CD4-positive, alpha-beta T cell (primary cell): ENCODE data around the gene PIEZO1. TPM values are rescaled to one million over a fixed set of nuclear protein-coding genes. Genes with fewer than 3 reads are reported as not detected.
A peak's percentile ranks its signal among the peaks of the same experiment; 100 is the strongest.
"Not testable (repeated sequence)": the region's sequence is repeated elsewhere in the genome, so short reads cannot be mapped to it uniquely, and the experiment has no call there.

Experiments used
- ATAC-seq: fragments of 200-7000 bp; cut with Tn5 transposase; one replicate; pipeline ENCODE4 v1.10.0; 2022; ENCODE audit warnings: mild to moderate bottlenecking; ENCODE audit not compliant: poor library complexity
- CTCF ChIA-PET: fragments of 350-600 bp; sonication (Branson Sonifier 250); formaldehyde crosslinking; loops from one replicate; lab custom pipeline; 2021; ENCODE audit warnings: antibody characterized with exemption, inconsistent platforms; lab: Charles Lee
- POLR2A ChIA-PET: fragments of 350-600 bp; sonication (Branson Sonifier 250); formaldehyde crosslinking; loops from one replicate; lab custom pipeline; 2021; ENCODE audit warnings: antibody characterized with exemption, inconsistent platforms; lab: Charles Lee
- DNase-seq, 14 experiments: peaks; one replicate each; pipeline ENCODE4 v3.0.0-alpha.2; 2013 to 2020; ENCODE audit warnings: mixed read lengths in 2 of 14
- H3K27ac ChIP-seq, 2 donors: one replicate each; pipeline versions ENCODE4 v1.5.1 to v1.7.0; 2013; ENCODE audit warnings: low read length in 2 of 2, low read depth in 1 of 2, mild to moderate bottlenecking in 1 of 2
- H3K27me3 ChIP-seq, 2 experiments: 1 replicate in 1 of 2; 2 replicates in 1 of 2; pipeline versions ENCODE4 v1.6.1 to v1.7.0; 2013; ENCODE audit warnings: low read length in 2 of 2, control low read depth in 1 of 2, mild to moderate bottlenecking in 1 of 2, moderate library complexity in 1 of 2; ENCODE audit not compliant: insufficient read depth in 2 of 2, control insufficient read depth in 1 of 2
- H3K36me3 ChIP-seq: one replicate; pipeline ENCODE4 v1.6.1; 2013; ENCODE audit warnings: low read length, control low read depth; ENCODE audit not compliant: insufficient read depth
- H3K4me1 ChIP-seq: one replicate; pipeline ENCODE4 v1.6.1; 2013; ENCODE audit warnings: low read length, control low read depth; ENCODE audit not compliant: insufficient read depth
- H3K4me3 ChIP-seq: one replicate; pipeline ENCODE4 v1.5.1; 2013; ENCODE audit warnings: mild to moderate bottlenecking, low read length, moderate library complexity
- H3K9me3 ChIP-seq, 2 experiments: 1 replicate in 1 of 2; 2 replicates in 1 of 2; pipeline versions ENCODE4 v1.6.1 to v1.7.0; 2013; ENCODE audit warnings: low read length in 2 of 2, mild to moderate bottlenecking in 2 of 2, control low read depth in 1 of 2, moderate library complexity in 1 of 2; ENCODE audit not compliant: control insufficient read depth in 1 of 2, insufficient read depth in 1 of 2
- H3K27ac Mint-ChIP-seq: one replicate; pipeline ENCODE4 v1.8.0; 2020; ENCODE audit warnings: mixed read lengths
- H3K27me3 Mint-ChIP-seq: one replicate; pipeline ENCODE4 v1.8.0; 2021; ENCODE audit warnings: mixed read lengths
- H3K36me3 Mint-ChIP-seq: one replicate; pipeline ENCODE4 v1.8.0; 2021; ENCODE audit warnings: low read depth, mixed read lengths
- H3K4me1 Mint-ChIP-seq: one replicate; pipeline ENCODE4 v1.8.0; 2021; ENCODE audit warnings: low read depth, mixed read lengths
- H3K4me3 Mint-ChIP-seq: one replicate; pipeline ENCODE4 v1.8.0; 2020; ENCODE audit warnings: mild to moderate bottlenecking, mixed read lengths
- H3K9me3 Mint-ChIP-seq: one replicate; pipeline ENCODE4 v1.8.0; 2020; ENCODE audit warnings: mixed read lengths
- intact Hi-C, 2 experiments: fragments of 100-400 bp; cut with DNase I in 1 of 2; cut with micrococcal nuclease in 1 of 2; formaldehyde crosslinking; loops; one replicate each; pipeline versions ENCODE4 v1.15.1 to v1.9.0; 2023 to 2025; cut with DNase I, micrococcal nuclease
- total RNA-seq, 174 experiments: library from RNA in 2 of 174; stranded (reverse) in 2 of 174; gene quantifications; one replicate each; pipeline ENCODE4 v1.2.3 and lab custom pipeline; 2021 to 2026
- TF ChIP-seq, protein P1 (sequence below): fragments of 200-600 bp; IDR thresholded peaks from one replicate; pipeline ENCODE4 v1.8.0; 2022; ENCODE audit warnings: antibody characterized with exemption, mild to moderate bottlenecking

Gene PIEZO1
- total RNA-seq, 2 experiments from 2014 or later: 142 to 146 TPM

DNA sequence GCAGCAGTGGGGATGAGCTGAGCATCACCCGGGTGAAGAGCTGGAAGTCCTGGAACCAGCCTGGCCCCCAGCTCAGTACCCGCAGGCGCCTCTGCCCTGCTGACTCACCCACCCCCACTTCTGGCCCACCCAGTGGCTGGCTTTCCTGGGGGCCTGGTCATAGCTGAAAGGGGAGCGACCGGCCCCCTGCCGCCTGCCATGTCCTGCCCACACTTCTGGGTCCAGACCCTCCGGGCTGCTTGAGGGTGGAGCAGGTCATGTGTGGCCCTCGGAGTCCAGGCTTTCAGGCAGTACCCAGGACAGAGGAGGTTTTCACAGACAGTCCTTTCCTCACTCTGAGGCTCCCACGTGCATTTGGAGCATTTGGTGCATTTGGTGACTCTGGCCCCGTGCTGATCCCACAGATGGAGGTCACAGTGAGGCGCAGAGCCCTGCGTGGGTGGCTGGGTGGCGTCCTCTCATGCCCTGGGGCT lies 7.1 kb upstream of the PIEZO1 start:
- intact Hi-C loops: no loop called here
- POLR2A ChIA-PET: interaction anchor here (1.2 kb wide), 2 partner anchors 8 to 92 kb away, joined by 3 to 6 read pairs; no protein-coding TSS in a partner anchor
- DNase-seq: no peak
- TF ChIP-seq, protein P1, sequence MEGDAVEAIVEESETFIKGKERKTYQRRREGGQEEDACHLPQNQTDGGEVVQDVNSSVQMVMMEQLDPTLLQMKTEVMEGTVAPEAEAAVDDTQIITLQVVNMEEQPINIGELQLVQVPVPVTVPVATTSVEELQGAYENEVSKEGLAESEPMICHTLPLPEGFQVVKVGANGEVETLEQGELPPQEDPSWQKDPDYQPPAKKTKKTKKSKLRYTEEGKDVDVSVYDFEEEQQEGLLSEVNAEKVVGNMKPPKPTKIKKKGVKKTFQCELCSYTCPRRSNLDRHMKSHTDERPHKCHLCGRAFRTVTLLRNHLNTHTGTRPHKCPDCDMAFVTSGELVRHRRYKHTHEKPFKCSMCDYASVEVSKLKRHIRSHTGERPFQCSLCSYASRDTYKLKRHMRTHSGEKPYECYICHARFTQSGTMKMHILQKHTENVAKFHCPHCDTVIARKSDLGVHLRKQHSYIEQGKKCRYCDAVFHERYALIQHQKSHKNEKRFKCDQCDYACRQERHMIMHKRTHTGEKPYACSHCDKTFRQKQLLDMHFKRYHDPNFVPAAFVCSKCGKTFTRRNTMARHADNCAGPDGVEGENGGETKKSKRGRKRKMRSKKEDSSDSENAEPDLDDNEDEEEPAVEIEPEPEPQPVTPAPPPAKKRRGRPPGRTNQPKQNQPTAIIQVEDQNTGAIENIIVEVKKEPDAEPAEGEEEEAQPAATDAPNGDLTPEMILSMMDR: no peak
- CTCF ChIA-PET: interaction anchor here (3.1 kb wide), 1 partner anchor 55 kb away, joined by 16 read pairs; no protein-coding TSS in a partner anchor
- H3K4me3 Mint-ChIP-seq: peak overlapping the region; percentile 25
- Histone ChIP-seq H3K36me3 (no peaks in the 10 kb centered on the region), H3K27me3 (no peaks in the 10 kb centered on the region), H3K4me1 (peaks cover 73% of the 10 kb centered on the region), H3K4me3 (no peak overlapping the region), H3K9me3 (no peaks in the 10 kb centered on the region), H3K27ac (peak overlapping the region; percentile 26 to 70)
- H3K27me3 Mint-ChIP-seq: no peaks in the 10 kb centered on the region
- H3K36me3 Mint-ChIP-seq: no peaks in the 10 kb centered on the region
- peaks cover 59% of the 10 kb centered on the region for H3K4me1 Mint-ChIP-seq
- peak overlapping the region; percentile 86 for H3K27ac Mint-ChIP-seq
- no peak for ATAC-seq
- H3K9me3 Mint-ChIP-seq: no peaks in the 10 kb centered on the region

GRCh38 chr16:88790312-88791211 lies 5.5 kb upstream of the PIEZO1 start:
- Mint-ChIP-seq H3K9me3 (no peaks in the 10 kb centered on the region), H3K4me3 (peak overlapping the region; percentile 77), H3K27me3 (no peaks in the 10 kb centered on the region), H3K27ac (peak overlapping the region; percentile 86), H3K36me3 (no peaks in the 10 kb centered on the region), H3K4me1 (peaks cover 53% of the 10 kb centered on the region)
- H3K27me3 ChIP-seq: no peaks in the 10 kb centered on the region
- CTCF ChIA-PET: interaction anchor here (1.8 kb wide), 1 partner anchor 53 kb away, joined by 5 read pairs; no protein-coding TSS in a partner anchor
- peak overlapping the region; percentile 47 to 75 for H3K27ac ChIP-seq
- H3K9me3 ChIP-seq: no peaks in the 10 kb centered on the region
- peak; percentile 68 for ATAC-seq
- TF ChIP-seq, protein P1: no peak
- H3K4me1 ChIP-seq: peaks cover 67% of the 10 kb centered on the region
- H3K4me3 ChIP-seq: peak overlapping the region; percentile 36
- intact Hi-C loops: no loop called here
- peak in 12 of 14 experiments; percentile 37 to 83 (median 56) for DNase-seq
- POLR2A ChIA-PET: no interaction called here
- no peaks in the 10 kb centered on the region for H3K36me3 ChIP-seq

DNA sequence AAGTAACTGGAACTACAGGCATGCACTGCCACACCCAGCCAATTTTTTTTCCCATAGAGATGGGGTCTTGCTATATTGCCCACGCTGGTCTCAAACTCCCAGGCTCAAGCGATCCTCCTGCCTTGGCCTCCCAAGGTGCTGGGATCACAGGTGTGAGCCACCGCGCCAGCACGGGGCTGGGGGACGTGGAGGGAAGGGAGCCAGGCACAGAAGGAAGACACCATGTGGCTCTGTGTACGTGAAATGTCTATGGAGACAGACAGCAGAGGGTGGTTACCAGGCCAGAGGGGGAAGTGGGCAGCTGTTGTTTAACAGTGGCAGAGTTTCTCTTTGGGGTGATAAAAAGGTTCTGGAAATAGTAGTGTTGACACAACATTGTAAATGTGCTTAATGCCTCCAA lies 4.6 kb upstream of the PIEZO1 start:
- Mint-ChIP-seq H3K4me3 (peak overlapping the region; percentile 77), H3K27me3 (no peaks in the 10 kb centered on the region), H3K27ac (peak overlapping the region; percentile 86), H3K36me3 (no peaks in the 10 kb centered on the region), H3K4me1 (peaks cover 43% of the 10 kb centered on the region), H3K9me3 (no peaks in the 10 kb centered on the region)
- Histone ChIP-seq H3K36me3 (no peaks in the 10 kb centered on the region), H3K4me3 (no peak overlapping the region), H3K4me1 (peaks cover 59% of the 10 kb centered on the region), H3K27me3 (no peaks in the 10 kb centered on the region), H3K9me3 (no peaks in the 10 kb centered on the region), H3K27ac (no peak overlapping the region)
- POLR2A ChIA-PET: no interaction called here
- TF ChIP-seq, protein P1: no peak
- intact Hi-C loops: no loop called here
- peak in 1 of 14 experiments; percentile 41 for DNase-seq
- no peak for ATAC-seq
- CTCF ChIA-PET: interaction anchor here (1.8 kb wide), 1 partner anchor 52 kb away, joined by 5 read pairs; no protein-coding TSS in a partner anchor

DNA sequence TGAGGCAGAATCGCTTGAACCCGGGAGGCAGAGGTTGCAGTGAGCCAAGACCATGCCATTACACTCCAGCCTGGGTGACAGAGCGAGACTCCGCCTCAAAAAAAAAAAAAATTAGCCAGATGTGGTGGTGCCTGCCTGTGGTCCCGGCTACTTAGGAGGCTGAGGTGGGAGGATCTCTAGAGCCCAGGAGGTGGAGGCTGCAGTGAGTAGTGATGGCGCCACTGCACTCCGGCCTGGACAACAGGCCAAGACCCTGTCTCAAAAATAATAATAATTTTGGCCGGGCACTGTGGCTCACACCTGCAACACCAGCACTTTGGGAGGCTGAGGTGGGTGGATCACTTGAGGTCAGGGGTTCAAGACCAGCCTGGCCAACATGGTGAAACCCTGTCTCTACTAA lies 3.7 kb upstream of the PIEZO1 start:
- H3K36me3 ChIP-seq, H3K36me3 Mint-ChIP-seq, H3K27me3 Mint-ChIP-seq, H3K9me3 Mint-ChIP-seq, H3K9me3 ChIP-seq, DNase-seq, H3K27me3 ChIP-seq, H3K4me3 Mint-ChIP-seq, H3K4me3 ChIP-seq, H3K27ac Mint-ChIP-seq, ATAC-seq, H3K27ac ChIP-seq, POLR2A ChIA-PET, intact Hi-C loops: not testable (repeated sequence)
- peaks cover 41% of the 10 kb centered on the region for H3K4me1 Mint-ChIP-seq
- peaks cover 56% of the 10 kb centered on the region for H3K4me1 ChIP-seq
- CTCF ChIA-PET: interaction anchor here (1.8 kb wide), 1 partner anchor 51 kb away, joined by 5 read pairs; no protein-coding TSS in a partner anchor
